Hematopoietic multipotent progenitor cell treated with erythropoietin and hydrocortisone succinate and interleukin-3 and kit ligand, for 6 days (in vitro differentiated cells): ENCODE data around the gene ARRDC4.

Experiments used
- DNase-seq: peaks from one replicate; pipeline ENCODE4 v3.0.0-alpha.2; 2015

The ARRDC4 gene, protein sequence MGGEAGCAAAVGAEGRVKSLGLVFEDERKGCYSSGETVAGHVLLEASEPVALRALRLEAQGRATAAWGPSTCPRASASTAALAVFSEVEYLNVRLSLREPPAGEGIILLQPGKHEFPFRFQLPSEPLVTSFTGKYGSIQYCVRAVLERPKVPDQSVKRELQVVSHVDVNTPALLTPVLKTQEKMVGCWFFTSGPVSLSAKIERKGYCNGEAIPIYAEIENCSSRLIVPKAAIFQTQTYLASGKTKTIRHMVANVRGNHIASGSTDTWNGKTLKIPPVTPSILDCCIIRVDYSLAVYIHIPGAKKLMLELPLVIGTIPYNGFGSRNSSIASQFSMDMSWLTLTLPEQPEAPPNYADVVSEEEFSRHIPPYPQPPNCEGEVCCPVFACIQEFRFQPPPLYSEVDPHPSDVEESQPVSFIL

DNA sequence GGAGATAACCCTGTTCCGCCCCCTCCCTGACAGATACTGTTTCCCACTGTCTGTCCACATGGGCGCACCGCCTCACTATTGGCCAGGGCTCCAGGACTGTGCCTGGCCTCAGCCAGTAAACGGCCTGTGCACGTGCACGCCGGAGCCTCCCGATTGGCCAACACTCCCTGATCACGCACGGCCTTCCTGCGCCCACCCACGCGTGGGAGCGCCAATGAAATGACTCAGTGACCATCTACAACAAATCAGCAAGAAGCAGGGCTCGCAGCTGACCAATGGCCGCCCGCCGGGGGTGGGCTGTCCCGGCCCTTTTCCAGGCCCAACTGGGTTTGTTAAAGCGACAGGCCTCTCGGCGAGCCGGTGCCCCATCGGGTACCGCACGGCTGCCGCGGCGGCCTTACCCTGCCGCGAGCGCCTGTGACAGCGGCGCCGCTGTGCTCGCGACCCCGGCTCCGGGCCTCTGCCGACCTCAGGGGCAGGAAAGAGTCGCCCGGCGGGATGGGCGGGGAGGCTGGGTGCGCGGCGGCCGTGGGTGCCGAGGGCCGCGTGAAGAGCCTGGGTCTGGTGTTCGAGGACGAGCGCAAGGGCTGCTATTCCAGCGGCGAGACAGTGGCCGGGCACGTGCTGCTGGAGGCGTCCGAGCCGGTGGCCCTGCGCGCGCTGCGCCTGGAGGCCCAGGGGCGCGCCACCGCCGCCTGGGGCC lies at the start of gene ARRDC4:
Gene ARRDC4, plus strand, starts transcription at position 340 of the 703 bp plus-strand sequence. Its CDS starts 159 bp downstream, at position 499.
- DNase-seq: peak; percentile 100

DNA sequence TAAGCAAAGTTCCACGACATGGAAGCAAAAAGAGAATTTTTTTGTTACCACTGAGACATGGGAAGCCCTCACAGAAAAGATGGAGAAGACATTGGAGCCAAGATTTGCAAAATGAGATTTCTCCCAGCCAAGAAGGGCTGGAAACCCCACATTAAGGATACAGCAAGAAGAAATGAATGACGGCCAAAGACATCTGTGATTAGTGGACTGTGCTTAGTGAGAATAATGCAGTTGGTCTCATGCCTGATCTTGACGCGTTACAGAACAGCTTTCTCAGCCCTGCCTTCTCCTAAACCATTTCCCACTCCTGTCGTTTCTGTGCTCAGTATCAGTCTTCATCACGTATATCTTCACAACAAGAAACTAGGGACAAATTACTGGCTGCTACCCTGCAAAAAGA lies 45.8 kb upstream of the ARRDC4 start:
- no peak for DNase-seq

- DNase-seq: no peak
These were observed 45.2 kb upstream of the ARRDC4 start for GRCh38 chr15:97915261-97915660.

GRCh38 chr15:97921296-97921865 lies 39.1 kb upstream of the ARRDC4 start:
- no peak for DNase-seq

DNA sequence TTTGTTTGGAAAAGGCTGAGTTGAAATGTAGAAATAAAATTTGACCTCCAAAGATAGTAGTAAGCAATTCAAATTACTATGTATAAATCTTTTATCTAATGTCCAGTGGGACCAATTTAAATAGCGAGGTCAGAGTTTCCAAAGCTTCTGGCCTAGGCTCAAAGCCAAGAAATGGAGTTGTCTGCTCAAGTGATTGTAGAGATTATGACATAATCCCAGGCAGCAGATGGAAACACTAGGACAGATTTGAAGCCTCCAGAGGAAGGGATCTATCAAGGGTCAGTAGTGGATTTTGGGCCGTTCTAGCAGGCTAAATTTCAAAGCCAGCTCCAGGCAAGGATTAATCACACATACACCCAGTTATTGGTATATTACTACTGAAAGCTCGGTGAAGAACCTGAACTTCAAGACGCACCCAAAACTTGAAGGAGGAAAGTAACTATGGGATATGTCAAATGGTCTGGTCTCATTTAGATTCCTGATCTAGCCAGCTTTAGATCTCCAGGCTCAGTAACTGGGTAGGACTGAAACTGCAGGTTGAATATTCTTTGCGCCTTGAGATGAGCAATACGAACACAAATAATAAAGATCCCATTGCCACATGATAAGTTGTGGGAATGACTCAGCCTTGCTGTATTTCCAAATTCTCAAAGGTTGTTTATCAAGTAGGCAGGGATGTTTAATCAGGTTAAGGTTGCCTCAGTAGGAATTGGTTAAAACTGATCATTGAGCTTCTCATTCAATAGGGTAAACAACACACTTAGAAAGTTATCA lies 30.9 kb upstream of the ARRDC4 start:
- no peak for DNase-seq

- no peak for DNase-seq
These were observed 30.3 kb upstream of the ARRDC4 start for GRCh38 chr15:97930230-97930629.

GRCh38 chr15:97931314-97931713 lies 29.2 kb upstream of the ARRDC4 start:
- DNase-seq: no peak

- no peak for DNase-seq
These were observed 26.9 kb upstream of the ARRDC4 start for GRCh38 chr15:97933589-97933988.

DNA sequence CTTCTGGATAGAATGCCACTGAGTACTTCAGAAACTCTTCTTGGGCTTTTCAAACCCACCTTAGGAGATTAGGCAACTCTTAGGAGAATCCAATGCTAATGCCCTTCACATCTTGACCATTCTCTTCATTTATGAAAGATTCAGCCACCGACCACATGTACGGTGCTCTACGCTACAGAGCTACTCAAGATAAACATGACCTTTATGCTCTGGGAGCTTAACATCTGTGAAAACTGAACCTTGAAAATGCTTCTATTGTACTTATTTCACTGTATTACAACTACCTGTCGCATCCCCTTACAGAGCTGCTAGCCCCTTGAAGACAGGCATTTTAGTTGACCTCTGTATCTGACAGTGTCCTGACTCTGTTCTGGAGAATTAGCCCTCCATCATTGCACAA lies 19.5 kb upstream of the ARRDC4 start:
- DNase-seq: no peak

DNA sequence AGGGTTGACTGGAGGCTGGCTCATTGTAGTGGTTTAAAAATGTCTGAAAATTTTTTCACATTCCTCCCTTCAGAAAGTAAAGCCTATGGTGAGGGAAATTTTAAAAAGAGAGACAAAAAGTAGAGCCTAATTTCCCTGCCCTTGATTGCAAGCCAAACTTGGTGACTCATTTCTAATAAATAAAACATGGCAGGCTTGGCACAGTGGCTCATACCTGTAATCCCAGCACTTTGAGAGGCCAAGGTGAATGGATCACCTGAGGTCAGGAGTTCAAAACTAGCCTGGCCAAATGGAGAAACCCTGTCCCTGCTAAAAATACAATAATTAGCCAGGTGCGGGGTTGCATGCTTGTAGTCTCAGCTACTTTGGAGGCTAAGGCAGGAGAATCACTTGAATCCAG lies 18.9 kb upstream of the ARRDC4 start:
- DNase-seq: no peak

GRCh38 chr15:97944724-97945123 lies 15.8 kb upstream of the ARRDC4 start:
- DNase-seq: no peak

GRCh38 chr15:97947465-97948260 lies 12.8 kb upstream of the ARRDC4 start:
- DNase-seq: no peak

DNA sequence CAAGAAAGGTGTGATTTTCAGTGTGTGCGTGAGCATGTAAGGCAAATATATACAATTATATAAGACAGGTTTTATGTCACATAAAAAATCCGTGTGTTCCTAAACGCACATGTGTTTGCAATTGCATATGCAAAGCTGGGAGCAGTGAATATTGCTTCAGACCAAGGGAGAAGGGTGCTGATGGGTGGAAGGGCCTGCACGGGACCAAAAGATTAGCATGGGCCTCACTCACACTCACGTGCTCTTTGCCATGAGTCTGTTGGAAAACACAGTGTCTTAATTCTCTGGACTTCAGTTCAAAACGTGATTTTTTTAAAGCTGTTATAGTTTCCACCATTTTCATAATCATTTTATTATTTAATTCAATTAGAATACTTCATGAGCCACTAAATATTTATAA lies 7.2 kb upstream of the ARRDC4 start:
- DNase-seq: no peak

- DNase-seq: no peak
These were observed 6.8 kb upstream of the ARRDC4 start for GRCh38 chr15:97953748-97954147.

- no peak for DNase-seq
These were observed 5.5 kb upstream of the ARRDC4 start for GRCh38 chr15:97955035-97955434.

DNA sequence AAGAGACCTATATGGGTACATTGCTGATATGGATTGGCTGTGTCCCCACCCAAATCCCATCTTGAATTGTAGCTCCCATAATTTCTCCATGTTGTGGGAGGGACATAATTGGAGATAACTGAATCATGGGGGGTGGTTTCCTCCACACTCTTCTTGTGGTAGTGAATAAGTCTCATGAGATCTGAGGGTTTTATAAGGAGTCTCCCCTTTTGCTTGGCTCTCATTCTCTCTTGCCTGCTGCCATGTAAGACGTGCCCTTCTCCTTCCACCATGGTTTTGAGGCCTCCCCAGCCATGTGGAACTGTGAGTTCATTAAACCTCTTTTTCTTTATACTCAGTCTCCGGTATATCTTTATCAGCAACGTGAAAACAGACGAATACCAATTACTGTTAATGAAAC lies 5.0 kb upstream of the ARRDC4 start:
- no peak for DNase-seq

- DNase-seq: no peak
These were observed 659 bp upstream of the ARRDC4 start for GRCh38 chr15:97959724-97960363.

GRCh38 chr15:97961067-97961954 lies 808 bp downstream of the ARRDC4 start:
- no peak for DNase-seq

DNA sequence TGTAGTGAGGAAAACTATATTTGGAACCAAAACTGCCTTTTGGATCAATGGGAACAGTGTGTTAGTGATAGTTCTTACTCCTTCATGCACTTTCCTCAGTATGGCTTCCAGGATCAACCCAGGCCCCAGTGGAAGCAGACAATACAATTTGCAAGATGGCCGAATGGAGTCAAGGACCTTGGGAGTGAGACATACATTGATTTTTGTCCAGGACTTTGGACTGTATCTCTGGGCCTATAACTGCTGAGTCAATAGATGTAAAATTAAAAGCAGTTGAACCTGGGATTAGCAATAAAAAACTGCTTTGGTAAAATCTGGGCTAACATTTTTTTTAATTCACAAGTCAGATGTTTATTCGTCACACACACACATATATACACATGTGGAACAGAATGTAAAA lies 1.8 kb downstream of the ARRDC4 start:
- DNase-seq: no peak

- no peak for DNase-seq
These were observed 3.3 kb downstream of the ARRDC4 start for GRCh38 chr15:97963779-97964178.

GRCh38 chr15:97966246-97966645 lies 5.7 kb downstream of the ARRDC4 start:
- DNase-seq: no peak
